Subcutaneous abdominal adipose tissue (tissue), 5 donors: Measurements from ENCODE around the gene OR2A7.
"Not testable (repeated sequence)": the region's sequence is repeated elsewhere in the genome, so short reads cannot be mapped to it uniquely, and the experiment has no call there.

ENCODE experiments used
- H3K27ac ChIP-seq: one replicate; pipeline ENCODE4 v1.7.0; 2013; ENCODE audit warnings: low read depth, mild to moderate bottlenecking, inconsistent platforms, low read length, moderate library complexity
- H3K27me3 ChIP-seq, 5 donors: one replicate each; pipeline ENCODE4 v1.7.0; 2013; ENCODE audit warnings: low read length in 5 of 5, inconsistent platforms in 1 of 5; ENCODE audit not compliant: control insufficient read depth in 5 of 5, insufficient read depth in 4 of 5
- H3K36me3 ChIP-seq, 5 donors: one replicate each; pipeline ENCODE4 v1.7.0; 2013; ENCODE audit warnings: low read length in 5 of 5; ENCODE audit not compliant: control insufficient read depth in 5 of 5, insufficient read depth in 5 of 5
- H3K4me1 ChIP-seq, 5 donors: one replicate each; pipeline ENCODE4 v1.7.0; 2013; ENCODE audit warnings: low read length in 5 of 5, mild to moderate bottlenecking in 3 of 5, moderate library complexity in 1 of 5; ENCODE audit not compliant: control insufficient read depth in 5 of 5, insufficient read depth in 5 of 5
- H3K4me3 ChIP-seq, 5 donors: one replicate each; pipeline ENCODE4 v1.7.0; 2013; ENCODE audit warnings: low read length in 5 of 5, low read depth in 1 of 5
- H3K9ac ChIP-seq, 5 donors: one replicate each; pipeline ENCODE4 v1.7.0; 2013; ENCODE audit warnings: low read length in 5 of 5, mild to moderate bottlenecking in 4 of 5, moderate library complexity in 3 of 5
- H3K9me3 ChIP-seq, 5 donors: one replicate each; pipeline ENCODE4 v1.7.0; 2013; ENCODE audit warnings: low read length in 5 of 5; ENCODE audit not compliant: control insufficient read depth in 5 of 5
- donor health status: healthy.
- donor health status: healthy.
- donor health status: healthy.
- donor health status: healthy.
- donor health status: healthy.

Gene OR2A7

DNA sequence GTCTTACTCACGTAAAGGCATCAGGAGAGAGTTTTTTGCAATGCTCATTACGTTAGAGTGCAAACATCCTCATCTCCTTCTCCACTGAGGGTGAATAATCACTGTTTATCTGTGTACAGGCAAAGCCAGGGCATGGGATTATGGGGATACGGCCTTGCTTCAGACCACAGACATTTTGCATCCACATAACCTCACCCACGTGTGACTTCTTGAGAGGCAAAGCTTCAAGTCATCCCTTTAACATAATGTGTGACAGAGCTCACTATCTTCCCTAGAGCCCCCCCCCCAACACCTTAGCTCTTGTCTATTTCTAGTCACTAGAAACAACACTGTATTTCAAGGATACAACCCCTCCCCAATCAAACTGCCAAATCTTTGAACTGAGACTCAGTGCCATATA is 27.0 kb upstream of the OR2A7 start:
- not testable (repeated sequence) for H3K36me3 ChIP-seq, H3K27ac ChIP-seq, H3K9ac ChIP-seq, H3K4me1 ChIP-seq, H3K27me3 ChIP-seq, H3K9me3 ChIP-seq, H3K4me3 ChIP-seq

DNA sequence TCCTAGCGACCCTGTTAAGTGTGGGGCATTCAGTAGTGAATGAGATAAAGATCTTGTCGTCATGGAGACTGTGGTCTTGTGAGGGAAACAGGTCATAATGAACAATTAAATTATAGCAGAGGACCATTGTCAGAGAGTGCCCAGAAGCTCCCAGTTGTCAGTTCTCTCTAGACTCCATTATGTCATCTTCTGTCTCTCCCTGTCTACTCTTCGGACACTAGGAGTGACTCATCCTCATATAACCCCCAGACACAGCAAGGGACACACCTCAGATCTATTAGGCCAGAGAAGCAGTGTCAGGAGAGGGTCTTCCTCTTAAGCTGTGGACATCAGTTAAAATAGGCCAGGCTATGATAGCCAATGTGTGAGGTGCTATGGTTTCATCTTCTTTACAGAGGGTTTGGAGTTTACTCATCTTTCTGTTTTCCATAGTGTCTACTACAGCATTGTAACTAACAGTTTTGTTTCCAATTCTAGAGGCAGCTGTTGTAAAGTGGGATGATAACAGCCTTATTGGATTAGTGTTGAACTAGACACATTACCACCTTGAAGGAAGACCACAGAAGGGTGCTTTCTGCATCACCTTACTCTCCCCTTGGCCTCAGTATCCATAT is 22.7 kb upstream of the OR2A7 start:
- H3K4me1 ChIP-seq, H3K4me3 ChIP-seq: not testable (repeated sequence)

DNA sequence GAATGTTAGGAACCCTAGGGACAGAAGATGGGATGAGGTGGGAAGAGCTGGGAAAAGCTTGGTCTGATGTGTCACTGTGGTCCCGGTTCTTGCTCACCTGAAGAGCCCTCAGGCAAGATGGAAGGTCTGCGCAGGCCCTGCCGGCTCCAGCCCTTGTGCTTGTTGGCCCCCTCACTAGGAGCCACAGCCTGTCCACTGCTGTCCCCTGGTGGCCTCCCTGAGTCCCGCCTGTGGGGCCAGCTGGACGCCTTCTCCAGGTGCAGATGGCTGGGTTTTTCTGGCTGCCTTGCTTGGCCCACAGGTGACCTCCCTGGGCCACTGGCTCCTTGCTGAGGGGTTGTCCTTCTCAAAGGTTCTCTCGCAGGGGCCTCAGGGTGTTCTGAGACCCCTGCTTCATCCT is 19.1 kb upstream of the OR2A7 start:
- H3K27ac ChIP-seq, H3K4me3 ChIP-seq, H3K9me3 ChIP-seq, H3K36me3 ChIP-seq, H3K9ac ChIP-seq, H3K27me3 ChIP-seq, H3K4me1 ChIP-seq: not testable (repeated sequence)

More for the DNA sequence above, 22.7 kb upstream of the OR2A7 start:
- H3K9ac ChIP-seq, H3K27ac ChIP-seq, H3K27me3 ChIP-seq, H3K9me3 ChIP-seq, H3K36me3 ChIP-seq: not testable (repeated sequence)

DNA sequence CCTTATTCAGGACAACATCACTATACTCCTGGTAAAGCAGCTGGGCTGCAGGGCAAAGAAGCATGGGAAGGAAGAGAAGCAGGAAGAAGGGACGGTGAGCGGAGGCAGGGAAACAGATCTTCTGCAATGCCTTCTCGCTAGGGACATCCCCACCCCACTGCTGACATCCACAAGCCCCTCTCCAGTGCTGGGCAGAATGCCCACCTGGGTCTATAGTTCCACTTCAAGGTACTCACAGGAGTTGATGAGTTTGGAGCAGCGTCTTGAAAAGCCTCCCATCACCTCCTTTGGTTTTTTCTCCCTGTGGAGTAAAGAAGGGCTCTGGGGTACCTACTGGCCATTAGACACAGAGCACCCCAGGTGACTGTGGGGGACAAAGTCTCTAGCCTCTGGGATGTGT is 17.9 kb upstream of the OR2A7 start:
- not testable (repeated sequence) for H3K36me3 ChIP-seq, H3K27me3 ChIP-seq, H3K27ac ChIP-seq, H3K4me1 ChIP-seq, H3K4me3 ChIP-seq, H3K9me3 ChIP-seq, H3K9ac ChIP-seq

DNA sequence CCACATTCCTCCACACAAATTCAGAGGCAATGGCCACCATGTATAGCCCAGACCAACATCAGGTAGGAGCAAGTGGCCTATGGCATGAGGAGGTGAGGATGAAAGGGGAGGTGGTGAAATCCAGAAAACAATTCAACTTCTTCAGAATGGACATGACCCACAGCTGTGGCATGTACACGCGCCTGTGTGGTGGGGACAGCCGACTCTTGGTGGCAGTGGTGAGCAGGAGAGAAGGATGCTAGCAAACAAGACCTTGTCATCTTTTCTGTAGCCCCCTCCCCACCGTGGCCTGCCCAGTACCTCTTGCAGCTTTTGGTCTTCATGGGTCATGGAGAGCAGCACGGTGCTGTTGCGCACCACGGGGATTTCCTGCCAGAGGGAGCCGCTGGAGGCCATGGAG is 17.4 kb upstream of the OR2A7 start:
- H3K27me3 ChIP-seq, H3K36me3 ChIP-seq, H3K9me3 ChIP-seq, H3K9ac ChIP-seq, H3K27ac ChIP-seq, H3K4me3 ChIP-seq, H3K4me1 ChIP-seq: not testable (repeated sequence)

DNA sequence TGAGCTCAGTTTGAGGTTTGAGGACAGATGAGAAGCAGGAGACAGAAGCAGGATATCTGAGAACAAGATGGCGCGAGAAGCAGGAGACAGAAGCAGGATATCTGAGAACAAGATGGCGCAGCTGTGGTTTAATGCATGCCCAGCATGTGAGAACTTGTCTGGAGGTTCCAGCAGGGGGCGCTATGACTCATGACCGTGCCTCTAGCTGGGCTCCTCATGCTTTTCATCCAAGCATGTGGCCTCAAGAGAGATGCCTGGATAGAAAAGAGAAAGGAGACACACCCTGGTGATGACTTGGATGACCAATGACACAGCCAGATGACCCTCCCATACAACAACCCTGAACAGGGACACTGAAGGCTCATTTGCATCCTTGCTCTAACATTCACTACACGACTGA is 15.4 kb upstream of the OR2A7 start:
- not testable (repeated sequence) for H3K27me3 ChIP-seq, H3K4me1 ChIP-seq, H3K27ac ChIP-seq, H3K36me3 ChIP-seq, H3K9me3 ChIP-seq, H3K9ac ChIP-seq, H3K4me3 ChIP-seq

DNA sequence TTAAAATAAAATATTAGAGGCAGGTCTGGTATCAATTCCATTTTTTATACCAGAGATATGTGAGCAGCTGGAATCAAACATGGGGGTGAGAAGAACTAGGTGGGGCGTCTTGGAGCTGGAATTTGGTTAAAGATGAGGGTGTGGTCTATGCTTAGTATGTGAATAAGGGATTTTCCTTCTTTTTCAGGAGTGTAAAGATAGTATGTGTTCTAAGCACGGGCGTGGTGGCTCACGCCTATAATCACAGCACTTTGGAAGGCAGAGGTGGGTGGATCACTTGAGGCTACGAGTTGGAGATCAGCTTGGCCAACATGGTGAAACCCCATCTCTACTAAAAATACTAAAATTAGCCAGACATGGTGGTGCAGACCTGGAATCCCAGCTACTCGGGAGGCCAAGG is 10.7 kb upstream of the OR2A7 start:
- H3K27ac ChIP-seq, H3K4me3 ChIP-seq, H3K27me3 ChIP-seq, H3K36me3 ChIP-seq, H3K9me3 ChIP-seq, H3K4me1 ChIP-seq, H3K9ac ChIP-seq: not testable (repeated sequence)

DNA sequence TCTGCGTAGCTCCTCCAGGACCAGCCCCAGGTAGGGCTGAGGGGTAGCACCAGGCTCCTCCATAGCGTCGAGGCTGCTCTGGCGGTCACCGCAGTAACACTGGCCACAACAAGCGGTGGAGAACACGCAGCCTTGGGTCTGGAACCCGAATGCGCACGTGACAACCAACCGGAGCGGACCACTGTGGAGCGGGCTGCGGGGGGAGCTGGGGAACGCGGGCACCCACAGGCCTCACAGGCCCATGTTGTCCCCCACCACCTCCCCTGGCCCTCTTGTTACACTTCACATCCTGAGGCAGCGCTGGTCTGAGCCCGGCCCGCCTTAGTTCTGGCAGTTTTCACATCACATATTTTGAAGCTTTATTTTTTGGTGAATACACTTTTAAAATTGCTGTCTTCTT is 4.6 kb upstream of the OR2A7 start, which contains the start of gene CTAGE8:
Gene CTAGE8, minus strand, starts transcription at position 101 of the 400 bp plus-strand sequence. Its CDS starts 38 bp downstream, at position 63.
- H3K4me1 ChIP-seq, H3K9ac ChIP-seq, H3K27ac ChIP-seq, H3K36me3 ChIP-seq, H3K9me3 ChIP-seq, H3K4me3 ChIP-seq, H3K27me3 ChIP-seq: not testable (repeated sequence)

DNA sequence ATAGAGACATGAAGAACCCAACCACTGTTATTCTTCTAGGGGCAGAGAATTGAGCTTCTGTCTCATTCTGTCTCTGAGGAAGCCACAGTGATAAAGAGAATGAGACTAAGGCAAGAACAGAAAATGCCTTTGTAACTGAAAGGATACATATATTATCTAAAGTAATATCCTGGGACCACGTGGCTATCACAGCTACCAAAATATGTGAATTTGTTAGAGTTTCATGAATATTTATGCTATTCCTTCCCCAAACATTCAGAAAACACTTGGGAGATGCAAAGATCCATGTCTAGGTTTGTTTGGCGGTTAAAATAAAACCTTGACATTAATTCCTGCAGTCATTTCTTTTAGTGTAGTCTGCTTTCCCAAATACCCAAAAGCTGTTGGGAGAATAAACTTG is 2.5 kb downstream of the OR2A7 start:
- H3K27ac ChIP-seq, H3K4me1 ChIP-seq, H3K27me3 ChIP-seq, H3K9me3 ChIP-seq, H3K36me3 ChIP-seq, H3K4me3 ChIP-seq, H3K9ac ChIP-seq: not testable (repeated sequence)

DNA sequence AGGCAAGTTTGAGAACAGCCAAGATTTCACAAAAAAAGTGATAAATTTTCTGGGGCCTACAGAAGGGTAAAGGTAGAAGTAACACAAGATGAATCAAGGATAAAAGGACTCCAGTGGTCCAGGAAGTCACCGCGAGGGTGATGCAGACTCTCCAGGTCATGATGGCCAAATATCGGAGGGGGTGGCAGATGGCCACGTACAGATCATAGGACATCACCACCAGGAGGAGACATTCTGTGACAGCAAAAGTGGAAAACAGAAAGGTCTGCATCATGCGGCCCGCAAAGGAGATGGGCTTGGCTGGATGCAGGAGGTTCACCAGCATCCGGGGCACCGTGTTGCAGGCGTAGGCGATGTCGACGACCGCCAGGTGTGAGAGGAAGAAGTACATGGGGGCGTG is 5.5 kb downstream of the OR2A7 start:
- not testable (repeated sequence) for H3K4me1 ChIP-seq, H3K27me3 ChIP-seq, H3K27ac ChIP-seq, H3K36me3 ChIP-seq, H3K9me3 ChIP-seq, H3K9ac ChIP-seq, H3K4me3 ChIP-seq

DNA sequence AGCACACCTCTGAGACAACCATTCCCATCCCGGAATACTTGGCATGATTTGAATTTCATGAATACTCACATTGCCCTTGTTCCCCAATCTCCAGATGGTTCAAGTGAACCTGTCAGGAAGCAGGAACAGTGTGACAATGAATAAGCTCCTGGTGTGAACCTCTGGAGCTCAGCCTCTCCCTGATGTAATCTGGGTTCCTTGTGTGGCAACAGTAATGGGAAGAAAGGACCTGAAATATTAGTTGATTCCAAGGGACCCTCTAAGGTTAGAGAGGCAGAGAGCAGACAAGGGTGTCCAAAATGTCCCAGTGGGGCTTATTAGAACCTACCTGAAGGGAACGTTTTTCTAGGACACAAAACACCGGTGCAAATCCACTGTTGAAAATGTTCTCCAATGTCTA is 8.5 kb downstream of the OR2A7 start:
- Histone ChIP-seq H3K4me1 (no peaks in the 10 kb centered on the region), H3K27me3 (no peaks in the 10 kb centered on the region)

More for the DNA sequence above, 8.5 kb downstream of the OR2A7 start:
- no peak overlapping the region for H3K27ac ChIP-seq
- no peak overlapping the region for H3K4me3 ChIP-seq
- no peaks in the 10 kb centered on the region for H3K36me3 ChIP-seq
- no peaks in the 10 kb centered on the region for H3K9me3 ChIP-seq
- no peak overlapping the region for H3K9ac ChIP-seq
